DND-41 (cell line): ENCODE measurements around the gene HCN1.

ENCODE experiments used
- CTCF ChIP-seq: IDR thresholded peaks from 2 replicates; pipeline ENCODE4 v1.5.1; 2012; ENCODE audit warnings: borderline replicate concordance, low read length, moderate library complexity, mild to moderate bottlenecking; ENCODE audit not compliant: poor library complexity, severe bottlenecking; ENCODE audit errors: extremely low read depth
- EZH2 ChIP-seq: IDR thresholded peaks from 3 replicates; pipeline ENCODE4 v1.6.1; 2012; ENCODE audit warnings: borderline replicate concordance, low read depth, mild to moderate bottlenecking, moderate library complexity, low read length, inconsistent platforms; ENCODE audit not compliant: severe bottlenecking

- TF ChIP-seq CTCF (no peak), EZH2 (no peak)
These were observed 99.9 kb downstream of the HCN1 start for GRCh38 chr5:45596320-45596719.
